Non-pigmented ciliary epithelial cell (primary cell): Measurements from ENCODE around the gene FGGY.

Experiments used
- DNase-seq: peaks from one replicate; pipeline ENCODE4 v3.0.0-alpha.2; 2010; ENCODE audit warnings: low read depth

The FGGY gene

GRCh38 chr1:59315529-59316463 is 18.9 kb downstream of the FGGY start:
- DNase-seq, result no peak

DNA sequence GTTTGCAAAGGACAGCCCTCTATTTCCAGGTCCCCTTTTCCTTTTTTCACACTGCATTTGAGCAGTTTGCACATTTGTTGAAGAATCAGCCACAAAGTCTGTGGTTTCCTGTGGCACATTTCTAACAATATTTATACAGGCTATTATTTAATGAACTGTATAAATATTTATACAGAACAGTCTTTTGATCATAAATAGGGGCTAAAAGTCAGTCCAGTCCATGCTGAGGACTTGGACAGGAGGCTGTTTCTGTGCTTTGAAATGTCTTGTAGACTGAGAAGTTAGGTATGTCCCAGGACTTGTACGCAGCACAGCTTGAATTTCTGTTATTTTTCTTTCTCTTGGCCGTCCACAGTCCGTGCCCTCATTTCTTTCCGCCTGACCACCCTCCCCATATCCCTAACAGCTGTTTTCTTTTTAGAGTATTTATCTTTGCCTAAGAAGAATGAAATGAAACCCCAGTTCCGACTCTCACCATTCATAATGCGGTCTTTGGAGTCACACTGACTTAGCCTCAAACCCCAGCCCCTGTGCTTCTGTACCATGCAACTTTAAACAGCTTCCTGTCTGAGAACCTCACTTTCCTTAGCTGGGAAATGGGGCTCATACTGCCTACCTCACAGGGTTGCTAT is 19.7 kb downstream of the FGGY start:
- DNase-seq, result peak; percentile 71

GRCh38 chr1:59317343-59317742 is 20.4 kb downstream of the FGGY start:
- no peak for DNase-seq

DNA sequence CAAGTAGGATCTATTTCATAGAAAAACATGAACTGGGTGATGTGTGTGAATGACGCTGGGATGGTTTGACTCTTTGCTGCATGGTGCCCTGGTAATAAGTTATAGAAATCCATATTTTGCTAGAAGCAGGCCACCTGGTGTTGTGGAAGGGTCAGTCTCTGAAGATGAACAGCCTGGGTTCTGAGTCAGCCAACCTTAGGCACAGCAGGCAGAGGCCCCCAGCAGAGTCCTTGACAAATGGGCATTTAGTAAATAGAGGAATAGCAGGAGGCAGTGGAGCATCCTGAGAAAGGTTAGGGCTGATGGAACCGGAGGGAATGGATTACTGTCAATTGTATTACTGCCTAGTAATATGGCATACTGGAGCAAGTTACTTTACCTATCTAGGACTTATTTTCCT is 20.9 kb downstream of the FGGY start:
- no peak for DNase-seq

GRCh38 chr1:59318271-59318860 is 21.5 kb downstream of the FGGY start:
- DNase-seq, result no peak

GRCh38 chr1:59322394-59322793 is 25.5 kb downstream of the FGGY start:
- no peak for DNase-seq

DNA sequence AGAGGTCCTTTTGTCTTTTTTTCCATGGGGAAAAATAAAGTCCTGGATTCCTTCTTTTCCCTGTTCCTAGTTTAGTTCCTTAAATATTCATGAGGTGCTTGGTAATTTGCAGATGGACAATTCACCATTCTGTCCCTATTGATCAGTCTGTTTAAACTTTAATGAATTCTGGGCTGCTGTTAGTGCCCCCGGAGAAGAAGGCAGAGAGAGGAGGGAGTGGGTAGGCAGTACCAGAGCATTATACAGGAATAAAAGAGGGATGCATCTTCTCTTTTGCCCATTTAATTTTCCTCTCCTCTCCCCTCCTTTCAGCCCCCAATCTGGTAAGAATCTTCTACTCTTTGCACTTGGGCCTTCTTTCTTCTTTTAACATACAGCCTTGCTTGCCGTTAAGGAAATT is 25.9 kb downstream of the FGGY start:
- no peak for DNase-seq

DNA sequence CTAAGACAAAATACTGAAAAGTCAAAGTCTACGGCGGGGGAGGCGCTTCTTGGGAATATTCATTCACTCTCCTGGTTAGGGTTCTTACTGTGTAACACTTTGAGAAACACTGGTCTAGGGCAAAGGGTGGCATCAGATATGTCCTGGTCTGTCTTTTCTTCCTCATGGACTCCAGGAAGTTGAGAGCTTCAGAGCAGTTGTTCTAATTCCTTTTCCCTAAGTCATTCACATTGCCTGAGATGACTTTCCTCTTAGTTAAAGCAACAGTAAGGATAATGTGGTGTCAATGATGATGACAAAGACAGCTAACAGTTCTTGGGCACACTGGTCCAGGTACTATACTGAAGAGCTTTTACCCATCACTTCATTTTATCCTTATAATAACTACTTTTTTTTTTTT is 27.0 kb downstream of the FGGY start:
- no peak for DNase-seq

DNA sequence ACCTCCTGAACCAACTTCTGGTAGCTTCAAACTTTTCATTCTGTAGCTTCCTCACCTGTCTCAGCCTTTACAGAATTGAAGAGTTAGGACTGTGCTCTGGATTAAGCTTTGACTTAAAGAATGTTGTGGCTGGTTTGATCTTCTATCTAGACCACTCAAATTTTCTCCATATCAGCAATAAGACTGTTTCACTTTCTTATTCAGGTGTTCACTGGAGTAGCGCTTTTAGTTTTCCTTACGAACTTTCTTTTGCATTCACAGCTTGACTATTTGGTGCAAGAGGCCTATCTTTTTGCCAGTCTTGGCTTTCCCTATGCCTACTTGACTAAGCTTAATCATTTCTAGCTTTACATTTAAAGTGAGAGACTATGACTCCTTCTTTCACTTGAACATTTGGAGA is 31.5 kb downstream of the FGGY start:
- DNase-seq, result no peak

GRCh38 chr1:59329412-59330053 is 32.6 kb downstream of the FGGY start:
- DNase-seq, result no peak

DNA sequence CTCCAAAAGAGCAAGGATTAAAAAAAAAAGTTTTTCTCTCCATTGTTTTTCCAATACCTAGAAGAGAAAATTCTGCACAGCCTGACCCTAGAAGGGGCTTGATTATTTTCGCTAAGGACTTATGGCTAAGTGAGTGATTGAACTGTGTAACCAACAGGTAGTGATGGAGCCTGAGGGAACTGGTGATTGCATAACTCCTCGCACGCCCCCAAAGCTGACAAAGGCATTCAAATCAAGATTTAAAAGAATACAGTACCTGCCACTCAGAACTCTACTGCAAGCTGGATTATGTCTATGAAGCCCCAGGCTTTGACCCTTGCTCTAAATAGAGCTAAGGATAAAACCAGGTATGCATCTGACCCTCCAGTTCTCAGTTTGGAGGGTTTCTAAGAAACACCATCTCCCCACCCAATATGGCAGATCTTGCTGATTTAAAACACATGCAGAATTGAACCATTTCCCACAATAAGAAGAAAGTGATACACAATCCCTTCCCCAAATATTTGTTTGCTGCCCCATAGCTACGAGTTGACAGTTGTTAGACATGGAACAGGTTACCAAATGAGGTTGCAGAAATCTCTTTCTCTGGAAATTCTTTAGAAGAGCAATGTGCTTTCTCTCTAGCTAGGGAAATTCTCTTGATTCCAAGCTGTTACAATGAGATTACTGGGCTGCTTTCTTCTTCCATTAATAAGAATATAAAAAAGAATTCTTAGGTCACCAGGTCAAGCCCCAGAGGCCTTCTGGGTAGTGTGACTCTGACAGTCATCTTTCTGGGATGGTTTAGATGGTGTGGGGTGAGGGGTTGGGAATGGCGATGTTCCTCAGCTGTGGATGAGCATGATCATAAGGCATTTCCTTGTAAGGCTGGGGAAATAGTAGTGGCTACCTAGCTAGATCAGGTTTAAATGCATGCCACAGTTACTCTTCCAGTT is 35.1 kb downstream of the FGGY start:
- DNase-seq, result no peak

DNA sequence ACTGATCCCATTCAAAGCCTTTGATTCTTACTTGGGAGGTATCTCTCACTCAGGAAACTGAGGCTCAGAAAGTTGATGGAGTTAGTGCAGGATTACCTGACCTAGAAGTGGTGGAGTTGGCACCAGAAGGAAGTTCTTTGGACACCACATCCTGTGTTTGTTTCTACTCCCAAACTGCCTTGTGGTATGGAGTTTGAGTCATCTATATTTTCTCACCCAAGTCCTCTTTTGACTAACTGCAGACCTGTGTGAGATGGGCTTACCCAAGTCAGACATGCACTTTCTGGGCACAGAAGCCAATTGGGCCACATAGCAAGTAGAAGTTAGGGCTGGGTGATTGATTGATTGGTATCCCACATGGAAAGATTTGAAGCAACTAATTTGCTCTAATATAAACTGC is 36.1 kb downstream of the FGGY start:
- DNase-seq, result peak; percentile 23

- no peak for DNase-seq
Observed at GRCh38 chr1:59333626-59334277, 36.9 kb downstream of the FGGY start.

DNA sequence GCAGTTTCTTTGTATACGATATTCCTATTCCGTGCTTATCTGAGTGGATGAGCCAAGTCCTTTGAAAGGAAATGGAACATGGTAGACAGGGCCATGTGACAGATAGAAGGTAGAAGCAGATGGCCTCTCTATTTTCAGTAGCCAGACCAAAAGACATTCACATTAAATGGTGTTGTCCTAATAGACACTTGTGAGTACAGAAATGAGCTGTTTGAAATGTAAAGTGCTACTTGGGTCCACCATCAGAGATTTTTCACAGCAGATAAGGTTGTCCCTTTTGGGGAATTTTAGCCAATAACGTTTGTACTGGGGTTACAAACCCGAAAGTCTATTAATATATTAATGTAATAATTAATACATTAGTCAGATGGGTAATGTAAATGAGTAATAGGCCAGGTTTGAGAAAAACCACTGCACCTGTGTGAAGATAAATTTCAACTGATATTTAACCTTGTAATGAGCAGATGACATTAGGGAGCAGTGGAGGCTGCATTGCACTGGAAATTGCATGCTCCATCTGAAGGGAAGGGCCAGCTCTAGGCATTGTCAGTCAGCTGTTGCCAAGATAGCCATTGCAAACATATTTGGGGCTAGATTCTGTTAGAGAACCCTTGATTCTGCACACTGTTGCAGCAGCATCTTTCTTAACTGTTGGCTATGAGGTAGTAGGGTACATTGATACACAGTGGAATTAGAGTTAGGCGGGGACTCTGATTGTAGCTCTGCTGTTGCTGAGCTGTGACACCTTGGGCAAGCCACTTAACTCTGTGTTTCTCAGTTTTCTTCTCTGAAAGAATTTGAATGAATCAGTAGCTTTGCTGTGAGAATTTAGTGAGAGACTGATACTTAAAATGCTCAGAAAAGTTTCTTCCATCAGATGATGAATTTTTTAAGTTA is 43.8 kb downstream of the FGGY start:
- DNase-seq, result no peak

DNA sequence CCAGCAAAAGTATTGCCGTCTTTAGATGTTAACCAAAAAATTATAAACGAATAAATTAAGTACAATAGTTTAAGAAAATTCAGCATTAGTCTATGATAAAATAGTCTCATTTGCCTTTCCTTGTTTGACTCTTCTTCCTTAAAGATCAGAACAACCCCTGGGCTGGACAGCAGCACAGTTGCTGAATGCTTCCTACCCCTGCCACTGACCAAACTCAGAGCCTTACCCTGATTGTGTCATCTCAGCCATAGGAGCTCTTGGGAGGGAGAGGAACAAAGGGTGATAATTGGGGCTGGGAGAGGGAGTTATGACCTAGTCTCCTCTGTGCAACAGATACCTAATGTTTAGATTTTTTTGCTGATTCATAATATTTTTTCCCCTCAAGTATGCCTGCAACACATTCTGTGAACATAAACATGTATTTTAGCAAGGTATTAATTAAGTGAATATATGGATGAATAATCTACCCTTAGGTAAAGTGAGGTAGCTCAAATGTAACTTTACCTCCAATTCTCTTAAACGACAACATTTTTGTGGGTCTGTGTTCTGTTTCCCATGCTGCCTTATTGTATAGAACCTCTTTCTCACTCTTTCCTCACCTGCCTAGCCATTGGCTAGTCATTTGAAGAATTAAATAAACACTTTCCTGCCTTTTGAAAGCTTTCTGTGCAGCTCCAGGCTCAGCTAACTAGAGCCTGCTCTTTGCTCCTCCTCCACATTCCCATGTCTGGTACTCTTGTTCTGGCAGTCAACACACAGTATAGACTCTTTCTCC is 46.1 kb downstream of the FGGY start:
- no peak for DNase-seq

- DNase-seq, result no peak
Observed at GRCh38 chr1:59343576-59343840, 46.6 kb downstream of the FGGY start.

- no peak for DNase-seq
Observed at GRCh38 chr1:59345221-59345620, 48.3 kb downstream of the FGGY start.

DNA sequence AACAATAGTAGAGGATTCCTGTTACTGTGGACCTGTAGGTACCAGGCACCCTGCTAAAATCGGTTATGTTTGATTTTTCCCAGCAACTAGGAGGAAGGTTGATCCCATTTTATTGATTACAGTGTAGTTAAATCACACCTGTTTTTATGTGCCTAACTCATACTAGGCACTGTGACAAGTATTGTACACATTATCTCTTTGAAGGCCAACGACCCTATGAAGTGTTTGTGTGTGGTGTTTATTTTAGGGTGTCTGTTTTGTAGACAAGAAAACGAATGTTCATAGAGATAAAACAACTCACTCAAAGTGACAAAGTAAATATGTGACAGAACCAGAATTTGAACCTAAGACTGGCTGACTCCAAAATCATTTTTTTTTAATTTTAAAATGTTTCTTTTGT is 49.5 kb downstream of the FGGY start:
- DNase-seq, result no peak

GRCh38 chr1:59349101-59349500 is 52.2 kb downstream of the FGGY start:
- DNase-seq, result no peak
